GM12874 (cell line): ENCODE results near the gene SPIRE1.

ENCODE experiments used
- TF ChIP-seq, protein P1 (sequence below): IDR thresholded peaks from 2 replicates; pipeline ENCODE4 v1.5.1; 2011; ENCODE audit warnings: low read depth, mild to moderate bottlenecking, control low read depth, low read length, moderate library complexity; ENCODE audit not compliant: insufficient read depth

Gene SPIRE1

DNA sequence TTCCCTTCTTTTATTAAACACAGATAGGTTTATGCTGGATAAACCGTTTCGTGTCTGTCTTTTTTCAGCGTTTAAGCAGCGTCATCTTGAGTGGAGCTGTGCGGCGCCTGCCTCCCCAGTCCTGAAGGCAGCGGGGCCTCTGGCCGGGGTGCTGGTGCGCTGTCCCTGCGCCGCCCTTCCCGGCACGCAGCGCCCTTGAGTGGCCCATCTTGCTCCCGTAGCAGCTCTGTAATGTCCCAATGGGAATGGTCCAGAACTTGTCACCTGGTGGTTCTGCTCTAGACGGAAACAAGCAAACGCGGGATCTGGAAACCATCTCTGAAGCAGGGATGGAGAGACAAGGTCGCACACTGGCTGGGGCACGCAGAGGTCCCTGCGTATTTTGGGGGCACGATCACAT is 225.7 kb downstream of the SPIRE1 start:
- TF ChIP-seq, protein P1, sequence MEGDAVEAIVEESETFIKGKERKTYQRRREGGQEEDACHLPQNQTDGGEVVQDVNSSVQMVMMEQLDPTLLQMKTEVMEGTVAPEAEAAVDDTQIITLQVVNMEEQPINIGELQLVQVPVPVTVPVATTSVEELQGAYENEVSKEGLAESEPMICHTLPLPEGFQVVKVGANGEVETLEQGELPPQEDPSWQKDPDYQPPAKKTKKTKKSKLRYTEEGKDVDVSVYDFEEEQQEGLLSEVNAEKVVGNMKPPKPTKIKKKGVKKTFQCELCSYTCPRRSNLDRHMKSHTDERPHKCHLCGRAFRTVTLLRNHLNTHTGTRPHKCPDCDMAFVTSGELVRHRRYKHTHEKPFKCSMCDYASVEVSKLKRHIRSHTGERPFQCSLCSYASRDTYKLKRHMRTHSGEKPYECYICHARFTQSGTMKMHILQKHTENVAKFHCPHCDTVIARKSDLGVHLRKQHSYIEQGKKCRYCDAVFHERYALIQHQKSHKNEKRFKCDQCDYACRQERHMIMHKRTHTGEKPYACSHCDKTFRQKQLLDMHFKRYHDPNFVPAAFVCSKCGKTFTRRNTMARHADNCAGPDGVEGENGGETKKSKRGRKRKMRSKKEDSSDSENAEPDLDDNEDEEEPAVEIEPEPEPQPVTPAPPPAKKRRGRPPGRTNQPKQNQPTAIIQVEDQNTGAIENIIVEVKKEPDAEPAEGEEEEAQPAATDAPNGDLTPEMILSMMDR: no peak

DNA sequence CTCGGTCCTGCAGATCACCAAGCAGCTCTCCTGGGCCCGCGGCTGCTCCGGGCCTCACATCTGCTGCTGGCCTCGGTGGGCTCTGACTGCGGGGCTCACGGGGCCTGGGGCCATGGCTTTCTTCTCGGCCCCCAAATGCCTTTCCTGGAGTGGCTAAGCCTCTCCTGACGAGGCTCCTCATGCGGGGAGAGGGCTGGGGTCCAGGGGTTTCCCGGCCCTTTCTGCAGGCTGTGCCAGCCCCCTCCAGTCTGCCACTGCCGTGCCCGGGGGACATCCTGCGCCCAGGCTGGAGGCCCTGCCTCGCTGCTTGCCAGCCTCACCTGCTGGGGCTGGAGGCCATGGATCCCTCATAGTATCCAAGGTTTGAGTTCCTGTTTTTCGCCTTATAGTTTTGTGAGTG is 226.3 kb downstream of the SPIRE1 start:
- TF ChIP-seq, protein P1: no peak

DNA sequence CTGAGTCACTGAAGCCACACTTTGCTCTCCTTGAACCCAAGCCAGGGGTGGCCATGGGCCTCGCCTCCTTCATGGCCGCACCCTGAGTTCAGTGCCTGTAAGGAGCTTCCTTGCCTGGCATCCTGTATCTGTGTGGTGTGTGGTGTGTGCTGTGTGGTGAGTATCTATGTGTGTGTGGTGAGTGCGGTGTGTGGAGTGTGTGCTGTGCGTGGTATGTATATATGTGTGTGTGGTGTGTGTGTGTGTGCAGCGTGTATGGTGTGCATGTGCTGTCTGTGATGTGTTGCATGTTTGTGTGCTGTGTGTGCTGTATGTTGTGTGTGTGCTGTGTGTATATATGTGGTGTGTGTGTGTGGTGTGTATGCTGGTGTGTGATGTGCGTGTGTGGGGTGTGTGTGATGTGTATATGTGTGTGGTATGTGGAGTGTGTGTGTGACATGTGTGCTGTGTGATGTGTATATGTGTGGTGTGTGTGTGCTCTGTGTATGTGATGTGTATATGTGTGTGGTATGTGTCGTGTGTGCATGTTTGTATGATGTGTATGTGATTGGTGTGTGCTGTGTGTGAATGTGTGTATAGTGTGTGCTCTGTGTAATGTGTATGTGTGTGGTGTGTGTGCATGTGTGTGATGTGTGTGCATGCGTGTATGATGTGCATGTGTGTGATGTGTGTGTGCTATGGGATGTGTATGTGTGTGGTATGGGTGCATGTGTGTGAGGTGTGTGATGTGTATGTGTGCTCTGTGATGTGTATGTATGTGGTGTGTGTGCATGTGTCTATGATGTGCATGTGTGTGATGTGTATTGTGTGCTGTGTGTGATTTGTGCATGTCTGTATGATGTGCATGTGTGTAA is 227.5 kb downstream of the SPIRE1 start:
- TF ChIP-seq, protein P1: no peak

DNA sequence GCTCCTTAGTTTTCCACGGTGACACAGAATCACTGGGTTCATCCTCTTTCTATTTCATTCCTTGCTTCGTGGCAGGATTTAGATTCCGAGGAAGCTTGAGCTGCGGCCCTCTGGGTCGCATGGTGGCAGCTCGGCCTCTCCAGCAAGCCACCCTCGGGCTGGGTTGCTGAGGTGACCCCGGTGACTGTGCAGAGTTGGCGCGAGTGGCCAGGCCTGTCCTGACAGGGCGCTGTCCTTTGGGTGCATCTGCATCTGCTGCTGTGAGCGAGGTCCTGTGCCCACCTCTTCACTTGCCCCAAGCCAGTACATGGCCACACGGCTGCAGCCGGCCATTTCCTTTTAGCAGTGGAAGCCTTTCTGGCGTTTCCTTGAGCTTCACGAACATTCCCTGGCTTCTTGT is 228.4 kb downstream of the SPIRE1 start:
- TF ChIP-seq, protein P1: no peak

DNA sequence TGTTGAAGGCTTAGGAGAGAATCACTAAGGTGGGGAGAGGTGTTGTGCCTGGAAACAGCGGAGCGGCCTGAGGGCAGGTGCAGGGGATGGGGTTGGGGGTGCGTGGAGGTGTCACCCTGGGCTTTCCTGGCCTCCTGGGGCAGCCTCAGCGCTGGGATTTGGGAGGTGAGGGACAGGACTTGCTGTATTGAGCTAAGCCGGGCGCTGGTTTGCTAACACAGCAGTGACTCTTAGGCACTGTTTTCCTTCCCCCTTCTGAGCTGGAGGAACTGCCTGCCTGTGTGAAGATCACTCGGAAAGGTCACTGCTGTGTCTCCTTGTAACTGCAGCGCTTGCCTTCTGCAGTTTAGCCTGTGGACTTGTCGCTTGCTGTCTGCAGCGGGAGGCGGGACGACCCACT is 229.0 kb downstream of the SPIRE1 start:
- TF ChIP-seq, protein P1: no peak

DNA sequence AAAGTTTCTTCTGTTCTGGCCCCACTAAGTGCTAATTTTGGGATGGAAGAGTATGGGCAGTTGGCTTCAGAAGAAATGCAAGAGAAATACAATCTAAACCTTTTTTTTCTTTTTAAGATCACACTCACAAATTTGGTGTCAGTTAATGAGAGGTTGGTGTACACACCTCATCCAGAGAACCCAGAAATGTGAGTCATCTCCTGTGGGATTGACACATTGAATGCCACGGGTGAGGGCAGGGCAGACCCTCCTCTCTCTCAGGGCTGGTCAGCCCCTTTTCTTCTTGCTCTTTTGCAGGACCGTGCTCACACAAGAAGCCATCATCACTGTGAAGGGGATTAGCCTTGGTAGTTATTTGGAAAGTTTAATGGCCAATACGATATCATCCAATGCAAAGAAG is 231.0 kb downstream of the SPIRE1 start:
- TF ChIP-seq, protein P1: no peak

DNA sequence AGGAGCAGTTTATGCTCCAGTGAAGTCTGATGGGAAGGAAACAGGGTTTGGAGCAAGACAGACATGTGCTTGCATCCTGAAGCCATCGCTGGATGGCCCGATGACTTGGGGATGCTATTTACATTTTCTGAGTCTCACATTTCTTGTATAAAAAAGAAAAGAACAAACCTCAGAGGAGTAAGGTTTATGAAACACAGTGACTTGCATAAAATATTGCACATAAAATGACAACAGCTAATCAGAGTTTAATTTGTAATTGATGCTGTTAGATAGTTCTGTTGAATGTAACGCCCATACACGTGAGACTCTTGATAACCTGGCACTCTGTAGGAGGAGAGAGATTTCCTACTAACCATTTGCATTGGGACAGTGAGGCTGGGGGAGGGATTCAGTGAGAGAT is 233.7 kb downstream of the SPIRE1 start:
- TF ChIP-seq, protein P1: no peak
